ENCODE results near the gene GSK3A.

GSK3A gene

GRCh38 chr19:42229301-42229854 is 13.0 kb downstream of the GSK3A start:
- no peak overlapping the region for H3K4me3 ChIP-seq (ENCODE audit: low read depth, low read length)
- no peaks in the 10 kb centered on the region for H3K79me1 ChIP-seq (ENCODE audit: low read length)
- WGBS (ENCODE audit: extremely low coverage, insufficient coverage, insufficient read length): no CpG with 5 or more reads among the region's 4 CpGs
- H3K9ac ChIP-seq (ENCODE audit: low read length): no peak overlapping the region
- no peak overlapping the region for H3K23ac ChIP-seq (ENCODE audit: low read length)
- H3K27ac ChIP-seq (ENCODE audit: low read depth, low read length): no peak overlapping the region
- H2AFZ ChIP-seq (ENCODE audit: insufficient read depth, low read length, poor library complexity): no peak overlapping the region
- H3K27me3 ChIP-seq (ENCODE audit: insufficient read depth, low read length): no peaks in the 10 kb centered on the region
- no peak overlapping the region for H2BK120ac ChIP-seq (ENCODE audit: insufficient read depth, low read length, poor library complexity)
- no peak overlapping the region for H3K4me2 ChIP-seq (ENCODE audit: low read length)
- no peak overlapping the region for H4K8ac ChIP-seq (ENCODE audit: low read depth, low read length)
- H3K4ac ChIP-seq (ENCODE audit: low read depth, low read length): no peak overlapping the region
- no peak overlapping the region for H2BK12ac ChIP-seq (ENCODE audit: low read length)
- peaks cover under 1% of the 10 kb centered on the region for H3K9me3 ChIP-seq (ENCODE audit: insufficient read depth, low read depth, low read length)
- no peak overlapping the region for H4K12ac ChIP-seq (ENCODE audit: low read depth, low read length)
- no peaks in the 10 kb centered on the region for H3K4me1 ChIP-seq (ENCODE audit: control insufficient read depth in 1 of 2, insufficient read depth in 2 of 2, low read length in 2 of 2)
- no peak overlapping the region for H4K91ac ChIP-seq (ENCODE audit: low read depth, low read length)
- no peak overlapping the region for H3K18ac ChIP-seq (ENCODE audit: low read length)
- DNase-seq: no peak
- no peak overlapping the region for H3K14ac ChIP-seq (ENCODE audit: low read length)
- H3K36me3 ChIP-seq (ENCODE audit: control insufficient read depth in 1 of 2, insufficient read depth in 2 of 2, low read length in 2 of 2): peaks cover 74 to 84% of the 10 kb centered on the region in 2 experiments
- no peak overlapping the region for H2BK5ac ChIP-seq (ENCODE audit: low read depth, low read length, poor library complexity)
- H3K79me2 ChIP-seq (ENCODE audit: control insufficient read depth, insufficient read depth, low read length, poor library complexity): no peaks in the 10 kb centered on the region
- no peak overlapping the region for H2AK5ac ChIP-seq (ENCODE audit: low read length)

- H2AFZ ChIP-seq (ENCODE audit: insufficient read depth, low read length, poor library complexity): no peak overlapping the region
- no peaks in the 10 kb centered on the region for H3K27me3 ChIP-seq (ENCODE audit: insufficient read depth, low read length)
- no peak overlapping the region for H3K14ac ChIP-seq (ENCODE audit: low read length)
- H3K9me3 ChIP-seq (ENCODE audit: insufficient read depth, low read depth, low read length): no peaks in the 10 kb centered on the region
- no peak overlapping the region for H4K8ac ChIP-seq (ENCODE audit: low read depth, low read length)
- H2BK12ac ChIP-seq (ENCODE audit: low read length): no peak overlapping the region
- DNase-seq: no peak
- H3K79me1 ChIP-seq (ENCODE audit: low read length): no peaks in the 10 kb centered on the region
- H3K4me2 ChIP-seq (ENCODE audit: low read length): no peak overlapping the region
- no peak overlapping the region for H2BK5ac ChIP-seq (ENCODE audit: low read depth, low read length, poor library complexity)
- H2BK120ac ChIP-seq (ENCODE audit: insufficient read depth, low read length, poor library complexity): no peak overlapping the region
- H3K4me3 ChIP-seq (ENCODE audit: low read depth, low read length): no peak overlapping the region
- H4K91ac ChIP-seq (ENCODE audit: low read depth, low read length): no peak overlapping the region
- H3K9ac ChIP-seq (ENCODE audit: low read length): no peak overlapping the region
- no peak overlapping the region for H2AK5ac ChIP-seq (ENCODE audit: low read length)
- H3K79me2 ChIP-seq (ENCODE audit: control insufficient read depth, insufficient read depth, low read length, poor library complexity): no peaks in the 10 kb centered on the region
- no peak overlapping the region for H4K12ac ChIP-seq (ENCODE audit: low read depth, low read length)
- peaks cover 70 to 81% of the 10 kb centered on the region in 2 experiments for H3K36me3 ChIP-seq (ENCODE audit: control insufficient read depth in 1 of 2, insufficient read depth in 2 of 2, low read length in 2 of 2)
- H3K23ac ChIP-seq (ENCODE audit: low read length): no peak overlapping the region
- H3K4me1 ChIP-seq (ENCODE audit: control insufficient read depth in 1 of 2, insufficient read depth in 2 of 2, low read length in 2 of 2): no peaks in the 10 kb centered on the region
- no peak overlapping the region for H3K27ac ChIP-seq (ENCODE audit: low read depth, low read length)
- WGBS (ENCODE audit: extremely low coverage, insufficient coverage, insufficient read length): no CpG with 5 or more reads among the region's 4 CpGs
- H3K4ac ChIP-seq (ENCODE audit: low read depth, low read length): no peak overlapping the region
- H3K18ac ChIP-seq (ENCODE audit: low read length): no peak overlapping the region
Measured at GRCh38 chr19:42228641-42229040, 13.8 kb downstream of the GSK3A start.

- H3K9ac ChIP-seq (ENCODE audit: low read length): no peak overlapping the region
- H3K36me3 ChIP-seq (ENCODE audit: control insufficient read depth in 1 of 2, insufficient read depth in 2 of 2, low read length in 2 of 2): peaks cover 54 to 69% of the 10 kb centered on the region in 2 experiments
- no peak overlapping the region for H3K27ac ChIP-seq (ENCODE audit: low read depth, low read length)
- H2AK5ac ChIP-seq (ENCODE audit: low read length): no peak overlapping the region
- H3K4me3 ChIP-seq (ENCODE audit: low read depth, low read length): no peak overlapping the region
- no peak overlapping the region for H2BK5ac ChIP-seq (ENCODE audit: low read depth, low read length, poor library complexity)
- no peaks in the 10 kb centered on the region for H3K9me3 ChIP-seq (ENCODE audit: insufficient read depth, low read depth, low read length)
- no peaks in the 10 kb centered on the region for H3K79me1 ChIP-seq (ENCODE audit: low read length)
- no peaks in the 10 kb centered on the region for H3K79me2 ChIP-seq (ENCODE audit: control insufficient read depth, insufficient read depth, low read length, poor library complexity)
- no peak overlapping the region for H4K8ac ChIP-seq (ENCODE audit: low read depth, low read length)
- H2BK120ac ChIP-seq (ENCODE audit: insufficient read depth, low read length, poor library complexity): no peak overlapping the region
- H3K18ac ChIP-seq (ENCODE audit: low read length): no peak overlapping the region
- H3K27me3 ChIP-seq (ENCODE audit: insufficient read depth, low read length): no peaks in the 10 kb centered on the region
- H3K4ac ChIP-seq (ENCODE audit: low read depth, low read length): no peak overlapping the region
- no peaks in the 10 kb centered on the region for H3K4me1 ChIP-seq (ENCODE audit: control insufficient read depth in 1 of 2, insufficient read depth in 2 of 2, low read length in 2 of 2)
- H3K23ac ChIP-seq (ENCODE audit: low read length): no peak overlapping the region
- no peak overlapping the region for H2AFZ ChIP-seq (ENCODE audit: insufficient read depth, low read length, poor library complexity)
- no peak overlapping the region for H2BK12ac ChIP-seq (ENCODE audit: low read length)
- no CpG with 5 or more reads among the region's 1 CpG for WGBS (ENCODE audit: extremely low coverage, insufficient coverage, insufficient read length)
- no peak overlapping the region for H3K4me2 ChIP-seq (ENCODE audit: low read length)
- H4K91ac ChIP-seq (ENCODE audit: low read depth, low read length): no peak overlapping the region
- no peak overlapping the region for H3K14ac ChIP-seq (ENCODE audit: low read length)
- no peak overlapping the region for H4K12ac ChIP-seq (ENCODE audit: low read depth, low read length)
- DNase-seq: no peak
Measured at GRCh38 chr19:42226886-42227285, 15.5 kb downstream of the GSK3A start.

- H3K27me3 ChIP-seq (ENCODE audit: insufficient read depth, low read length): no peaks in the 10 kb centered on the region
- no peak overlapping the region for H2BK120ac ChIP-seq (ENCODE audit: insufficient read depth, low read length, poor library complexity)
- WGBS (ENCODE audit: extremely low coverage, insufficient coverage, insufficient read length): no CpG with 5 or more reads among the region's 33 CpGs
- no peak overlapping the region for H3K4me2 ChIP-seq (ENCODE audit: low read length)
- no peak overlapping the region for H2AFZ ChIP-seq (ENCODE audit: insufficient read depth, low read length, poor library complexity)
- H3K36me3 ChIP-seq (ENCODE audit: control insufficient read depth in 1 of 2, insufficient read depth in 2 of 2, low read length in 2 of 2): peaks cover 53 to 58% of the 10 kb centered on the region in 2 experiments
- no peak overlapping the region for H3K23ac ChIP-seq (ENCODE audit: low read length)
- no peak overlapping the region for H3K4me3 ChIP-seq (ENCODE audit: low read depth, low read length)
- peaks cover 4 to 6% of the 10 kb centered on the region in 2 experiments for H3K4me1 ChIP-seq (ENCODE audit: control insufficient read depth in 1 of 2, insufficient read depth in 2 of 2, low read length in 2 of 2)
- H2BK5ac ChIP-seq (ENCODE audit: low read depth, low read length, poor library complexity): no peak overlapping the region
- H3K9ac ChIP-seq (ENCODE audit: low read length): no peak overlapping the region
- no peak overlapping the region for H2BK12ac ChIP-seq (ENCODE audit: low read length)
- no peak overlapping the region for H4K8ac ChIP-seq (ENCODE audit: low read depth, low read length)
- no peak overlapping the region for H4K91ac ChIP-seq (ENCODE audit: low read depth, low read length)
- H3K4ac ChIP-seq (ENCODE audit: low read depth, low read length): no peak overlapping the region
- H3K9me3 ChIP-seq (ENCODE audit: insufficient read depth, low read depth, low read length): no peaks in the 10 kb centered on the region
- H3K79me2 ChIP-seq (ENCODE audit: control insufficient read depth, insufficient read depth, low read length, poor library complexity): peaks cover 2% of the 10 kb centered on the region
- H3K79me1 ChIP-seq (ENCODE audit: low read length): no peaks in the 10 kb centered on the region
- no peak overlapping the region for H3K14ac ChIP-seq (ENCODE audit: low read length)
- H4K12ac ChIP-seq (ENCODE audit: low read depth, low read length): no peak overlapping the region
- no peak overlapping the region for H3K18ac ChIP-seq (ENCODE audit: low read length)
- H3K27ac ChIP-seq (ENCODE audit: low read depth, low read length): no peak overlapping the region
- no peak for DNase-seq
- no peak overlapping the region for H2AK5ac ChIP-seq (ENCODE audit: low read length)
Measured at GRCh38 chr19:42225718-42226292, 16.6 kb downstream of the GSK3A start.
